Astrocyte of the cerebellum (primary cell): Measurements from ENCODE around the gene LMTK2.

ENCODE experiments used
- DNase-seq: peaks from one replicate; pipeline ENCODE4 v3.0.0-alpha.2; 2011; ENCODE audit warnings: low read depth
- H3K4me3 ChIP-seq: 2 replicates; pipeline ENCODE4 v1.5.1; 2011; ENCODE audit warnings: mild to moderate bottlenecking, low read depth, low read length, moderate library complexity
- CTCF ChIP-seq: IDR thresholded peaks from 2 replicates; pipeline ENCODE4 v1.5.1; 2012; ENCODE audit warnings: low read length, low read depth, moderate library complexity, mild to moderate bottlenecking; ENCODE audit errors: missing control alignments
- in situ Hi-C: cut with HindIII; loops from 2 replicates; pipeline ENCODE4 v1.10.0; 2017; ENCODE audit warnings: low sequenced_read_pairs

The LMTK2 gene

GRCh38 chr7:98203261-98203963 lies 96.8 kb downstream of the LMTK2 start:
- no peak for TF ChIP-seq CTCF
- H3K4me3 ChIP-seq = no peak overlapping the region
- no peak for DNase-seq
- in situ Hi-C loops = no loop called here

- in situ Hi-C loops = no loop called here
- TF ChIP-seq CTCF = no peak
- DNase-seq = no peak
- no peak overlapping the region for H3K4me3 ChIP-seq
Observed at GRCh38 chr7:98203964-98204605, 97.4 kb downstream of the LMTK2 start.

DNA sequence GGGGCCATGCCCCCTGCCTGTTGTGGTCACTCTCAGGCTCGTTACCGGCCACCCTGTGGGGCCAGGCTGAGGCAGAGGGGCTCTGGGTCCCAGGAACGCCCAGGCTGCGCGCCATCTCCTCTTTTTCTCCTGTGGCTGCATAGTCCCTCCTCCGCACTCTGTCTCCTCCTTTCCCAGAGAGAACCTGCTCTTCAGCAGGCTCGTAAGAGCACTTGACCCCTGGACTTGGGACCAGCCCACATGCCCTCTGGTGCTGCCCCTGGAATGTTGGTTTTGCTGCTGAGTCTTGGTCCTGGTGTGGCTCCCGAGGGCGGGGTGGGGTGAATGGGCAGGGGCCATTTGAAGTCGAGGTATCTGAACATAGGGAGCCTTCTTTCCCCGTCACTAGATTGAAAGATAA lies 98.0 kb downstream of the LMTK2 start:
- in situ Hi-C loops = no loop called here
- no peak overlapping the region for H3K4me3 ChIP-seq
- no peak for TF ChIP-seq CTCF
- no peak for DNase-seq

GRCh38 chr7:98205162-98205845 lies 98.6 kb downstream of the LMTK2 start:
- no peak overlapping the region for H3K4me3 ChIP-seq
- no peak for TF ChIP-seq CTCF
- DNase-seq = no peak
- in situ Hi-C loops = no loop called here

- no peak for TF ChIP-seq CTCF
- in situ Hi-C loops = no loop called here
- DNase-seq = no peak
- no peak overlapping the region for H3K4me3 ChIP-seq
Observed at GRCh38 chr7:98206451-98207330, 100.0 kb downstream of the LMTK2 start.
